Liver (tissue), 3 donors: ENCODE data around the gene MAT2A.

Experiments
- EGR1 ChIP-seq, 2 donors: IDR thresholded peaks; 2 replicates each; pipeline ENCODE4 v1.6.1; 2016 to 2018; ENCODE audit warnings: antibody characterized with exemption in 2 of 2, low read depth in 2 of 2
- GABPA ChIP-seq, 2 donors: IDR thresholded peaks in 1 of 2; conservative IDR thresholded peaks in 1 of 2; 2 replicates each; pipeline ENCODE4 v1.6.1; 2016; ENCODE audit warnings: antibody characterized with exemption in 2 of 2, mild to moderate bottlenecking in 1 of 2, moderate library complexity in 1 of 2
- RAD21 ChIP-seq, 2 donors: IDR thresholded peaks; 2 replicates each; pipeline ENCODE4 v1.6.1; 2016; ENCODE audit warnings: antibody characterized with exemption in 2 of 2, mild to moderate bottlenecking in 2 of 2
- TAF1 ChIP-seq: conservative IDR thresholded peaks from 2 replicates; pipeline ENCODE4 v1.6.1; 2016; ENCODE audit warnings: antibody characterized with exemption, mild to moderate bottlenecking
- YY1 ChIP-seq: IDR thresholded peaks from 2 replicates; pipeline ENCODE4 v1.6.1; 2016; ENCODE audit warnings: antibody characterized with exemption, mild to moderate bottlenecking
- TF ChIP-seq, protein P1 (sequence below): fragments of 150-350 bp; IDR thresholded peaks from 2 replicates; pipeline ENCODE4 v1.5.1; 2017; ENCODE audit warnings: improper control_type of control experiment, low read depth, low read length; ENCODE audit not compliant: missing input control
- TF ChIP-seq, protein P2 (sequence below): IDR thresholded peaks from 2 replicates; pipeline ENCODE4 v1.6.1; 2016; ENCODE audit warnings: antibody characterized with exemption, mild to moderate bottlenecking
- TF ChIP-seq, protein P3 (sequence below): IDR thresholded peaks from 2 replicates; pipeline ENCODE4 v1.6.1; 2016; ENCODE audit warnings: antibody characterized with exemption
- TF ChIP-seq, protein P4 (sequence below): IDR thresholded peaks from 2 replicates; pipeline ENCODE4 v1.6.1; 2016; ENCODE audit warnings: antibody characterized with exemption
- donor health status: healthy.
- donor health status: healthy.

DNA sequence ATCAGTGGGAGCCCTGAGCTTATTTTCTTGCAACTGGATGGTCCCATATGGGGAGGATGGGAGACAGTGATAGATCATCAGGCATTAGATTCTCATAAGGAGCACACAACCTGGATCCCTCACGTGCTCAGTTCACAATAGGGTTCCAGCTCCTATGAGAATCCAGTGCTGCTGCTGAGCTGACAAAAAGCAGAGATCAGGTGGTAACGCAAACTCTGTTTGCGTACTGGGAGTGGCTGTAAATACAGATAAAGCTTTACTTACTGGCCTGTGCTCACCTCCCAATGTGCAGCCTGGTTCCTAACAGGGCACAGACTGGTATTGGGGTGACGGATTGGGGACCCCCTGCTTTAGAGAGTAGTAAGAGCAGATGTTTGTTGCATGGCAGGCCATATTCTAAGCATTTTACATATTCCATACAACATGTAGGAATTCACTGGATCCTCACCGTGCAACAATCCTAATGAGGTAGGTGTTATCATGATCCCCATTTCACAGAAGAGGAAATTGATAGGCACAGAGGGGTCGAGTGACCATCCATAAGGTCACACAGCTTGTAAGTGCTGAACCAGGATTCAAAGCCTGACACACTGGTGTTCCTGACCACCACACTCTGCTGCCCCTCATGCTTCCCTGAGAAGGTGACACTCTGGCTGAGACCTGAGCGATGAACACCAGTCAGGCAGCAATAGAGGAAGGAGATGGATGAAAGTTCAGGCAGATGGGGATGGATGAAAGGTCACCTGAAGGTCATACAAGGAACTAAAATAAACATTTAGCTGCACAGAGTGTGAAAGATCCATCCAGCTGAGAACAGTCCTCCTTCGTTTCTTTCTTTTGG lies 15.7 kb upstream of the MAT2A start:
- TF ChIP-seq RAD21 (IDR thresholded peaks at IDR 0.05) (no peak), GABPA (IDR thresholded peaks at IDR 0.05 in 1 of 2, conservative IDR thresholded peaks at IDR 0.05 in 1 of 2) (no peak), EGR1 (IDR thresholded peaks at IDR 0.05; ENCODE audit: low read depth in 2 of 2) (no peak), YY1 (no peak), TAF1 (no peak)
- TF ChIP-seq, protein P1, sequence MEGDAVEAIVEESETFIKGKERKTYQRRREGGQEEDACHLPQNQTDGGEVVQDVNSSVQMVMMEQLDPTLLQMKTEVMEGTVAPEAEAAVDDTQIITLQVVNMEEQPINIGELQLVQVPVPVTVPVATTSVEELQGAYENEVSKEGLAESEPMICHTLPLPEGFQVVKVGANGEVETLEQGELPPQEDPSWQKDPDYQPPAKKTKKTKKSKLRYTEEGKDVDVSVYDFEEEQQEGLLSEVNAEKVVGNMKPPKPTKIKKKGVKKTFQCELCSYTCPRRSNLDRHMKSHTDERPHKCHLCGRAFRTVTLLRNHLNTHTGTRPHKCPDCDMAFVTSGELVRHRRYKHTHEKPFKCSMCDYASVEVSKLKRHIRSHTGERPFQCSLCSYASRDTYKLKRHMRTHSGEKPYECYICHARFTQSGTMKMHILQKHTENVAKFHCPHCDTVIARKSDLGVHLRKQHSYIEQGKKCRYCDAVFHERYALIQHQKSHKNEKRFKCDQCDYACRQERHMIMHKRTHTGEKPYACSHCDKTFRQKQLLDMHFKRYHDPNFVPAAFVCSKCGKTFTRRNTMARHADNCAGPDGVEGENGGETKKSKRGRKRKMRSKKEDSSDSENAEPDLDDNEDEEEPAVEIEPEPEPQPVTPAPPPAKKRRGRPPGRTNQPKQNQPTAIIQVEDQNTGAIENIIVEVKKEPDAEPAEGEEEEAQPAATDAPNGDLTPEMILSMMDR, result no peak
- TF ChIP-seq, protein P2, sequence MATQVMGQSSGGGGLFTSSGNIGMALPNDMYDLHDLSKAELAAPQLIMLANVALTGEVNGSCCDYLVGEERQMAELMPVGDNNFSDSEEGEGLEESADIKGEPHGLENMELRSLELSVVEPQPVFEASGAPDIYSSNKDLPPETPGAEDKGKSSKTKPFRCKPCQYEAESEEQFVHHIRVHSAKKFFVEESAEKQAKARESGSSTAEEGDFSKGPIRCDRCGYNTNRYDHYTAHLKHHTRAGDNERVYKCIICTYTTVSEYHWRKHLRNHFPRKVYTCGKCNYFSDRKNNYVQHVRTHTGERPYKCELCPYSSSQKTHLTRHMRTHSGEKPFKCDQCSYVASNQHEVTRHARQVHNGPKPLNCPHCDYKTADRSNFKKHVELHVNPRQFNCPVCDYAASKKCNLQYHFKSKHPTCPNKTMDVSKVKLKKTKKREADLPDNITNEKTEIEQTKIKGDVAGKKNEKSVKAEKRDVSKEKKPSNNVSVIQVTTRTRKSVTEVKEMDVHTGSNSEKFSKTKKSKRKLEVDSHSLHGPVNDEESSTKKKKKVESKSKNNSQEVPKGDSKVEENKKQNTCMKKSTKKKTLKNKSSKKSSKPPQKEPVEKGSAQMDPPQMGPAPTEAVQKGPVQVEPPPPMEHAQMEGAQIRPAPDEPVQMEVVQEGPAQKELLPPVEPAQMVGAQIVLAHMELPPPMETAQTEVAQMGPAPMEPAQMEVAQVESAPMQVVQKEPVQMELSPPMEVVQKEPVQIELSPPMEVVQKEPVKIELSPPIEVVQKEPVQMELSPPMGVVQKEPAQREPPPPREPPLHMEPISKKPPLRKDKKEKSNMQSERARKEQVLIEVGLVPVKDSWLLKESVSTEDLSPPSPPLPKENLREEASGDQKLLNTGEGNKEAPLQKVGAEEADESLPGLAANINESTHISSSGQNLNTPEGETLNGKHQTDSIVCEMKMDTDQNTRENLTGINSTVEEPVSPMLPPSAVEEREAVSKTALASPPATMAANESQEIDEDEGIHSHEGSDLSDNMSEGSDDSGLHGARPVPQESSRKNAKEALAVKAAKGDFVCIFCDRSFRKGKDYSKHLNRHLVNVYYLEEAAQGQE, result no peak
- TF ChIP-seq, protein P3, sequence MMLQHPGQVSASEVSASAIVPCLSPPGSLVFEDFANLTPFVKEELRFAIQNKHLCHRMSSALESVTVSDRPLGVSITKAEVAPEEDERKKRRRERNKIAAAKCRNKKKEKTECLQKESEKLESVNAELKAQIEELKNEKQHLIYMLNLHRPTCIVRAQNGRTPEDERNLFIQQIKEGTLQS, result no peak
- TF ChIP-seq, protein P4, sequence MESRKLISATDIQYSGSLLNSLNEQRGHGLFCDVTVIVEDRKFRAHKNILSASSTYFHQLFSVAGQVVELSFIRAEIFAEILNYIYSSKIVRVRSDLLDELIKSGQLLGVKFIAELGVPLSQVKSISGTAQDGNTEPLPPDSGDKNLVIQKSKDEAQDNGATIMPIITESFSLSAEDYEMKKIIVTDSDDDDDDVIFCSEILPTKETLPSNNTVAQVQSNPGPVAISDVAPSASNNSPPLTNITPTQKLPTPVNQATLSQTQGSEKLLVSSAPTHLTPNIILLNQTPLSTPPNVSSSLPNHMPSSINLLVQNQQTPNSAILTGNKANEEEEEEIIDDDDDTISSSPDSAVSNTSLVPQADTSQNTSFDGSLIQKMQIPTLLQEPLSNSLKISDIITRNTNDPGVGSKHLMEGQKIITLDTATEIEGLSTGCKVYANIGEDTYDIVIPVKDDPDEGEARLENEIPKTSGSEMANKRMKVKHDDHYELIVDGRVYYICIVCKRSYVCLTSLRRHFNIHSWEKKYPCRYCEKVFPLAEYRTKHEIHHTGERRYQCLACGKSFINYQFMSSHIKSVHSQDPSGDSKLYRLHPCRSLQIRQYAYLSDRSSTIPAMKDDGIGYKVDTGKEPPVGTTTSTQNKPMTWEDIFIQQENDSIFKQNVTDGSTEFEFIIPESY, result no peak
